SIG-M5 treated with dmso at 0.1 percent for 504 hours (cell line): ENCODE measurements around the gene C17orf113.
"Not testable (repeated sequence)": the region's sequence is repeated elsewhere in the genome, so short reads cannot be mapped to it uniquely, and the experiment has no call there.

Experiments used
- DNase-seq: peaks from one replicate; lab custom pipeline; 2025; ENCODE audit not compliant: unreplicated experiment; lab: John Stamatoyannopoulos, UW

Gene C17orf113

DNA sequence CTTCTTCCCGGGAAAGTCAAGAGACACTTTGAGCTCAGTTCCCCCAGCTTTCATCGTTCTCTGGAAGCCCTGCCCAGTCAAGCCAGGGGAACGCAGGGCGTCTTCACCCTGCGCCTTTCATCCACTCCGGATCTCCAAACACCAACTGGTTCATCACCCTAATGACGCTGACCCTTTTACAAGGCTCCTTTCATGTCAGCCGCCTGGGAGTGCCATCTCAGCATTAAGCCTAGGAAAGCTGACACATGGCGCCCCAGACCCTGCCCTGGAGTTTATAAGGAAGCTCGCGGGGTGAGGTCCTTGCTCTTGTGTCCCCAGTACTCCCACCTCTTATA, 32.6 kb downstream of the C17orf113 start:
- no peak for DNase-seq

DNA sequence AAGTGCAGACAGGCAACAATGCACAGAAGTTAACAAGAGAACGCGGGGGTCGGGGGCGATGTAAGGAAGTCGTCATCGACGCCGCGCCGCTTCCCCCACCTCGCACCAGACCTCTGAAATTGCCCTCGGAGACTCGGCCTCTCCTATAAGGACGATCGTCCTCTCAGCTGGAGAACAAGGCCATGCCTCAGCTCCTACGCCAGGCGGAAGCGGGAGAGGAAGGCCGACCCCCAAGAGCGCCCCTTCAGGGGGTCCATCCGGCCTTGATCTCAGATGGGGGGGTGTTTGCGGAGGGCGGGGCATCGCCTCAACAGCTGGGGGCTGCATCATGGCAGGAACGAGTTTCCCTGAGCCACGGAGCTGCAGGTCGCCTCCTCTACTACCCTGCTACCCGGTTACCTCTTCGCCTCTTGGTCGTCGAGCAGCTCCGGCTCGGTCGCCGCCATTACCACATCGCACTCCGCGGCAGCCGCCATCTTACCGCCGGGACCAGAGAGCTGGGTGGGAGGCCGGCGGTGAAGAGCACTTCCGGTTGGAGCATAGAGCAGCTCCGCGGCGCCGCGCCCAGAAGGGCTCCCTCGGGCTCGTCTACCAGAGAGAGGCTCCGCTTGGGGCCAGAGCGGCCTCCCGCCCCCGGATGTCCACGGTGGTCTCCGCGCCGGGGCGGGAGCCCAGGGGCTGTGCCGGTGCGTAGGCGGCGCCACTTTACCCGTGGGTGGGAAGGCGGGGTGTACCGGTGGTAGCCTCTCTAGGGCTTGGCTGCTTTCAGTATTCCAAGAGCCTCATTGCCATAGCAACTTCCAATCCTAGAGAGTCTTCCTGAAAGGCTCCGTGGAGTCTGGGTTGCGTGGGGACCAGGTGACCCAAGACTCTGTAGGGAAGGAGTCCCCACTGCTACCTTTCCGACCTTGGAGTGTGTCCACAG, 33.2 kb downstream of the C17orf113 start, which contains the start of gene DNAJC7:
Gene DNAJC7 (minus strand): TSS at position 499 of the 925 bp plus-strand sequence. CDS start 23 bp downstream, at position 476.
- peak; percentile 96 for DNase-seq

DNA sequence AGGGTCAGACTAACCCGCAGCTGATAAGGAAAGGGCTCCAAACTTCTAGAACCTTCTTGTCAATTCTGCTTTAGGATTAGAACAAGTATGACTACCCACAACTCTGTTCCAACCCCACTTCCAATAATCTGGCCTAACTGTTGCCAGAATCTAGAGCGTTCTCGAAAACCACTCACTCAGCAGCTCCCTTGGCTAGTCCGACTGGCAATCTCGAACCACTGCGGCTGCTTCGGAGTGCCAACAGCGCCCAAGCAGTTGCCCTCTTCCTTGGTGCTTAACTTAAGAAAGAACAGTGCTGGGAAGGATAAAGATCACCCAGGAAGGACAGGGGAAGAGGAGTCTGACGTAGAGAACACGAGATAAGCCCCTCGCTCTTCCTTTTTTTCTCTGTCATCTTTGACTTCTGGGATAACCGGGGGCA, 34.0 kb downstream of the C17orf113 start:
- peak; percentile 19 for DNase-seq

DNA sequence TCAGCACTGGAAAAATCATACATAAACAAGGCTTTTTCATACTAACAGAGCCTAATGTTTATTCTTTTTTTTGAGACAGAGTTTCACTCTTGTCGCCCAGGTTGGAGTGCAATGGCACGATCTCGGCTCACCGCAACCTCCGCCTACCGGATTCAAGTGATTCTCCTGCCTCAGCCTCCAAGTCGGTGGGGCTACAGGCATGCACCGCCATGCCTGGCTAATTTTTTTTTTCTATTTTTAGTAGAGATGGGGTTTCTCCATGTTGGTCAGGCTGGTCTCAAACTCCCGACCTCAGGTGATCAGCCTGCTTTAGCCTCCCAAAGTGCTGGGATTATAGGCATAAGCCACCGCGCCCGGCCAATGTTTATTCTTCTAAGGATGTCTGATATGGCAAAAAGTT, 36.7 kb downstream of the C17orf113 start:
- DNase-seq, result not testable (repeated sequence)

DNA sequence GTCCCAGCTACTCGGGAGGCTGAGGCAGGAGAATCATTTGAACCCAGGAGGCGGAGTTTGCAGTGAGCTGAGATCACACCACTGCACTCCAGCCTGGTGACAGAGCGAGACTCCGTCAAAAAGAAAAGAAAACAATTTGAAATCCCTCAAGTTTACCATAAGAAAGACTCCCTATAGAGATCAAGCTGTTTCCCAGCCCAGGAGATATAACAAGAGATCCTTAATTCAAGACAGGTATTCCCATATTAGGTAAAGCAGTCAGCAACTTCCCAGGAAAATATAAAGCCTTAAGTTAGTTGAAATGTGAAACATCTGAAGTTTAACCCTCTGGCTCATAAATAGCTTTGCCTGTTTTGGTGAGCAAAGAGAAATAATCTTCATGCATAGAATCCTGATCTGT, 38.0 kb downstream of the C17orf113 start:
- not testable (repeated sequence) for DNase-seq

DNA sequence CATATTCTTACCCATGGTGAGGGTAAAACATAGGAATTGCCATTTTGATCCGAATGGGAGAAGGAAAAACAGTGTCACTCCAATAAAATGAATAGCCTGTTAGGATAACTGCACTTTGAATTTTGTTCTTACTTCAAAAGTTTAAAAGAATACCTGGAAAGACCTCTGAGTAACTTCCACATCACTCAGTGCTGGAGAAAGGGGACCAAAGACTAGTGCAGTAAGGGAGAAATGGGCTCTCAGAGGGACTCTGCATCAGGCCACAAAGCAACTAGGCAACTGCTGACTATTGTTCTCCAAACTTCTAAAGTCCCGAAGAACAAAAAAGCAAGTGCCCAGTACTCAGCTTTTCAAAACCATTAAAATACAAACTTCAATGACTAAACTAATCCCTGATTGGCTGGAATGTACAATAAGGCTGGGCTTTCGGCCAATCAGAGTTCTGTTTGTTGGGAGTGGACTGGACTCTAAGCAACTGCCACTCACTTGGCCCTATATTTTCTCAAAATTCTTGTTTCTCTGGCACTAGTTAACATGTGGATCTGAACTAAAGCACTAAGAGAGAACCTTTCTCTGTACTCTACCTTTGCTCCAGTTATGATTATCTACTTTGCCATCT, 39.4 kb downstream of the C17orf113 start:
- DNase-seq, result no peak

- peak; percentile 85 for DNase-seq
These were observed 40.1 kb downstream of the C17orf113 start for GRCh38 chr17:42010266-42010680.

DNA sequence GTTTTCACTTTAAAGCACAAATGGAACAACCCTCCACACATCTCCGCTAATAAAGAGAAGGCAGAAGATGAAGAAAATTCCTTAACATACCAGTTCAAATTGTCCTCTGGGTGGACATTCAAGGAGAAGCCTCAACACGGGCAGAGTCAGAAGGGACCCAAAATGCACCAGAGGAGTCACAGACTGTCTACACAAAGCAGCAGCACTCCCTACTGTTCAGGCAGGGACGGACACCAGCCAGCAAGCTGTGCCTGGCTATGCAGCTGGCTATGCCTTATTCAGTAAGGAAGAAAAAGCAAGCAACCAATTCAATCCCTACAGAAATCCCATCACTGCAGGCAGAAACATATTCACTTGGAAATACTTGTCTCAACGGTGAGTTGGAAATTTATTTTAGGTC, 41.2 kb downstream of the C17orf113 start:
- no peak for DNase-seq

GRCh38 chr17:42005166-42005565, 45.2 kb downstream of the C17orf113 start:
- DNase-seq, result no peak

DNA sequence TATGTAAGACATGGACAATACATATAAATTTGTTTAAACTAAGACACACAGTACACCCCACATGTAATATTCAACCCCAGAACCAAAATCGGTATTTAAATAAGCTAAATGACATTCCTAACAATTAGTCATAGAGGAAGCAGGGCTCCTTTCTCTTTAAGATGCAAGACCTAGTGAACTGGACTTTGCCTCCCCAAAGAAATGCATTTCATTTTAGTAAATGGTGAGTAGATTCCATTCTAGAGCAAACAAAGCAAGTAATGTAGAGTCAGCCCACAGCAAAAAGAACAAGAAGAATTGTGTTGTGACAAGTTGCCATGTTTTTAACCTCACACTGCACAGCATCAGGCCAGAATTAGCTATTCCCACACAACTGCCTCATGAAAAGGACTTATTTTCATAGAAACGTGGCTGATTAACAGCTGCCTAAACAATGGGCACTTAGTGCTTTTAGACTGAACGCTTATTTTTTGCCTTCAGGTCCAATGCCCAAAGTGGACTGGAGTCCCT, 47.6 kb downstream of the C17orf113 start:
- no peak for DNase-seq

- no peak for DNase-seq
These were observed 48.1 kb downstream of the C17orf113 start for GRCh38 chr17:42002175-42002791.

- DNase-seq, result no peak
These were observed 48.7 kb downstream of the C17orf113 start for GRCh38 chr17:42001729-42002128.

- DNase-seq, result no peak
These were observed 49.8 kb downstream of the C17orf113 start for GRCh38 chr17:42000413-42001133.

DNA sequence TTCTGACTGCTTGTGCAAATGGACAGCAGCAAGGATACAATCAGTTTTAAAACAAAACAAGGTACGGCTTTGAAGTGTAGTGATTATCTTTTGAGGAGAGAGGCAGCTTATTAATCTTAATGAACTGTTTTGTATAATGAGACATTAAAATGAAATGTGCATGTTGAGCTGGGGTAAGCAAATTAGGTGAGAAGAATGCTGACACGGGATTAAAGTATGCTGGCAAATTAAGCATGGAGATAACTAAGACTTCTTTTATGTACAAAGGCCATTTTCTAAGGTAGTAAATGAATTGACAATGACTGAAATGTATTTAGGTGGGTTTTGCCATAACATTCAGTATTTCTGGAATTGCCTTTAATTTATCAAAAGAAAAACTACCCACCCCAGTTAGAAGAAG, 51.9 kb downstream of the C17orf113 start:
- DNase-seq, result no peak

DNA sequence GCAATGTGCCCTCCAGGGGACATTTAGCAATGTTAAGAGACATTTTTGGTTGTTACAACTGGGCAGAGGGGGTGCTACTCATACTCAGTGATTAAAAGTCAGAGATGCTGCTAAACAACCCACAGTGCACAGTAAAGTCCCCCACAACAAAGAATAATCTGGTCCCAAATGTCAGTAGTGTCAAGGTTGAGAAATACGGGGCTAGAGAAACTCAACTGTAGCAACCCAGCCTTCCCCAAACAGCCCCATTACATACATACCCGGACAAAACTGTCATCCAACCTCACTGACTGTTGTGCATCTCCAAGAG, 53.6 kb downstream of the C17orf113 start:
- DNase-seq, result no peak

DNA sequence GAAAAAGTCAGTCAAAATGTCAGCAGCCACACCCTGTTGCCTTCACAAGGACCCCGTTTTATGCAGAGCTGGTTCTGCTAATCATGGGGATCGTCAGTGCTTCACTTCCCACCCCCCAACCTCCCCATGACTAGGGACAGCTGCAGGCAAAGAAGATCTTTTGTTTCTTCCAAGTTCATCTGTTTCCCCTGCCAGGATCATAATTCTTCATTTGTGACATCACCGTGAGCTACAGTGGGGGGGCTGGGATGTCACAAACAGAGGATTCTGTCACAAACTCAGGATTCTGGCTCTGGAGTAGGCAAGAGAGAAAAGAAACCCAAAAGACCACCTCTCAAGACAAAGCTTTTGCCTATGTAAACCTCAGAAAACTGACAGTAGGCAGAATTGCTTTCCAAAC, 57.8 kb downstream of the C17orf113 start:
- DNase-seq, result no peak

DNA sequence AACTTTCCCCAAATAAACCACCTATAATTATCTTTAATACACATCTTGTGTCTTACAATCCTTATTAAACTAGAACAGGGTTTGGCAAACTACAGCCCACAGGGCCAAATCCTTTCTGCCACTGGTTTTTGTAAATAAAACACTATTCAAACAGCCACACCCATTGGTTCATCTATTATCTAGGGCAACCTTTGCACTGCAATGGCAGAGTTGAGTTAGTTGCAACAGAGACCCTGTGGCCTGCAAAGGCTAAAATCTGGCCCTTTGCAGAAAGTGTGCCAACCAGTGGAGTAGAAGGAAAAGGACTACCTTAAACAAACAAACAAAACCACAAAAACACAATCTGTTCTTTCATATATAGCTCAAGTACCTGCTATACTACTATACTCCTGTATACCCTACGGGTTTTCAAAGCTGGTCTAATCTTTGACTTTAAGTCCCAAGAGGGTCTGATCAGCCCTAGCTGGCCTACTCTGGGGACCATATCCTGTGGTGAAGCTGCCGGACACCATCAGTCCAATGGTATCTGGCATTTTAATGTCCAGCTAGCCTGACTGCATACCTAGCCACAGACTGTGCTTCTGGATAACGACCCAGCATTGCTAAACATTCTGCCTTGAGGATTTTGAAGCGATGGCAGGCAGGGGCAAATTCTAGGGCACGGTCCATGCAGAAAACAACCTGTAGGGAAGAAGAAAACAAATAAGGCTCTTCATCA, 60.5 kb downstream of the C17orf113 start:
- DNase-seq, result no peak

- DNase-seq, result no peak
These were observed 62.0 kb downstream of the C17orf113 start for GRCh38 chr17:41988418-41988817.
